Hematopoietic multipotent progenitor cell treated with erythropoietin and hydrocortisone succinate and interleukin-3 and kit ligand, for 8 days (in vitro differentiated cells): ENCODE data around the gene ZFAND6.

Experiments
- DNase-seq: peaks from one replicate; pipeline ENCODE4 v3.0.0-alpha.2; 2015

Gene ZFAND6

DNA sequence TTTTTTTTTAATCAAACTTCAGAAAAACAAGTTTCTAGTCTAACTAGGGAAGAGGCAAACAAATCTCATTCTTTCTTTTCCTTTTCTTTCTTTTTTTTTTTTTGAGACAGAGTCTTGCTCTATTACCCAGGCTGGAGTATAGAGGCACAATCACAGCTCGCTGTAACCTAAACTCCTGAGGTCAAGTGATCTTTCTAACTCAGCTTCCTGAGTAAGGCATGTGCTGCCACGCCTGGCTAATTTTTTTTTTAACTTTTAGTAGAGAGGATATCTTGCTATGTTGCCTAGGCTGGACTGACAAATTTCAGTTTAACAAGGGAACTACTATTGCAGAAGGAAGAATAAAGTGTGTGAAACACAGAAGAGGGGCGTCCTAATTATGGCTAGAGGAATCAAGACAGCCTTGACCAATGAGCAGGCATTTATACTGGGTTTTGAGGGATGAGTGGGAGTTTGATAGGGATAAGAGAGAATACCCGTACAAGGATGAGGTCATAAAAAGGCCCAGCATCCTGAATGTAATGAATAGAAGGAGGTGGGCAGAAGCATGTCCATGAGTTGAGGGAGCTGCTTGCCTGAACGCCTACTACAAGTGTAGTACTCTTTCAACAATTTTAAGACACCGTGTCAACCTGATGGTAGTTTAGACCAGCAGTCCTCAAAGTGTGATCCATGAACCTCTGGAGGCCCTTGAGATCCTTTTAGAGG, 6.7 kb upstream of the ZFAND6 start:
- DNase-seq, result no peak

DNA sequence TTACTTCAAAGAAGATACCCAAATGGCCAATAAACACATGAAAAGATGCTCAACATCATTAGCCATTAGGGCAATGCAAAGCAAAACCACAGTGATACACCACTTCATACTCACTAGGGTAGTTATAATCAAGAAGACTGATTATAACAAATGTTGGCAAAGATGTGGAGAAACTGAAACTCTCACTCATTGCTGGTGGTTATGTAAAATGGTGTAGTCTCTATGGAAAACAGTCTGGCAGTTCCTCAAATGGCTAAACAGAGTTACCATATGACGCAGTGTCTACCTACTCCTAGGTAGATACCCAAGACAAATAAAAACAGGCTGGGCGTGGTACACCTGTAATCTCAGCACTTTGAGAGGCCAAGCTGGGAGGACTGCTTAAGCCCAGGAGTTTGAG, 3.5 kb upstream of the ZFAND6 start:
- no peak for DNase-seq

DNA sequence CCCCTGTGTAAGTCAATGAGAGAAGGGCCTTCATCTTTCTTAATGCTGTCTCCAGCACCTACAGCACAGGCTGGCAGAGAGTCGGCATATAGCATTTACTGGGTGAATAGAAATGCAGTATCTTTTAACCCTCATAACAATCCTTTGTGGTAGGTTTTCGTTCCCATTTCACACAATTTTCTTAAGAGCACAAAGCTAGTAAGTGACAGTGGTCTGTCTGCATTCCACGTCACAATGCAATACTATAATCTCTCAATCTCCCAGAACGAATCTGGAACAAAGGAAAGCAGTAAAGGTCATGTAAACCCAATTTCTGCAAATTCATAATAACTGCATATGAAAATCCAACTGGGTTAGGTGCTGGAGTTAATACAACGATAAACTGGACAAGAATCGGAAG, 1.4 kb upstream of the ZFAND6 start:
- DNase-seq, result no peak

DNA sequence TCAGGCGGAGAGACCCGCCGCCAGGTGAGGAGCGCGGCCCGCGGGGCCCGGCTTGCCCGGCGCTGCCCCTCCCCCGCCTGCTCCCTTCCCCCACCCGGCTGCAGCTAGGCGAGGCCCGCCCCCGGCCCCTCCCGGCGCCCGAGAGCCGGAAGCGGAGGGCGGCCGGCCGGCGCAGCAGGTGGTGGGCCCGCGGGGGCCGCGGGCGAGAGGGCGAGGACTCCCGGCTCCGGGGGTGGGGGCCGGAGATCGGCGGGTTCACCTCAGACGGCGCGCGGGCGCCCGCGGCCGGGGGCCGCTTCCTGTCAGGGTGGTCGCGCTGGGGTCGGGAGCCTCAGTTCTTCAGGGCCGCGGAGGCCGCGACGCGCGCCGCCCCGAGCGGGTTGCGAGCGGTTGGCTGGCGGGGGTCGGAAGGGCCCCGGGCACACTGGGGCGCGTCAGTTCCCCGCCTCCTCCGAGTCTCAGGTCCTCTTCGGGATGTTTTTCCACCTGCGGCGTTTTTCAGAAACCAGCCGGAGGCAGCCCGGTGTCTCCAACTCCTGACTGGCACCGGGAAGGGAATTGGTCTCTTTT, 395 bp downstream of the ZFAND6 start:
- DNase-seq, result peak; percentile 36

DNA sequence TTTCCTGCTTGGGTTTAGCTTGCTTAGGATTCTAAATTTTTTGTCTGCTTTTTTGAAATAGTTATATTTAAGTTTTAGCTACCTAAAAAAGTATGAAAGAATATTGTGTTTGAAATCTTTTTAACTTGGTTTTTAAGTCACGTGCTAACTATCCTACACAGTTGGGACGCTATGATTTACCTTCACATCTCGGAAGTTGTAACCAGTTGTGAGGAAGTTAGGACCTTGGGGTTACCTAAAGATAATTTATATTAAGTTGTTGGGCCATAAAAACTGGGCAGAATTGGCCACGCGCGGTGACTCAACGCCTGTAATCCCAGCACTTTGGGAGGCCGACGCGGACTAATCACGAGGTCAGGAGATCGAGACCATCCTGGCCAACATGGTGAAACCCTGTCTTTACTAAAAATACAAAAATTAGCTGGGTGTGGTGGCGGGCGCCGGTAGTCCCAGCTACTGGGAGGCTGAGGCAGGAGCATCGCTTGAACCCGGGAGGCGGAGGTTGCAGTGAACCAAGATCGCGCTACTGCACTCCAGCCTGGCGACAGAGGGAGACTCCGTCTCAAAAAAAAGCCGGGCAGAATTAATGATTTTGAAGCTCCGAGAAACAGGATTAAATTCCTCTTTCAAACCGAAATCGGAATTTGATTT, 1.0 kb downstream of the ZFAND6 start:
- peak; percentile 54 for DNase-seq

DNA sequence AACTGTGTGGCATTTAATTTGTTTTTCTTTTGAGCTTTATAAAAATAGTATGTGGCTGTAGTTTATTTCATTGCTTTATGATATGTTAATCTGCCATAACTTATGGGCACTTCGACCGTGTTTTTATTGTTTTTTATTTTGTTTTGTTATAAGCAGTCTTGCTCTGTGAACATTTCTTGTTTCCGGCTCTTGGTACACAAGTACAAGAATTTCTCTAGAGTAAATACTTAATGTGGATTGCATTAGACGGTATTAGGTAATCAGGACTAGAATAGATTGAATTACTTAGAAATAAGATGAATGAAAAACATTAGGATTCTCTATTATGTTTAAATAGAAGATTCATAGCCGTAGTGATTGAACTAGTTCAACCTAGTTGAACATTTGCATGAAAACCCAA, 2.1 kb downstream of the ZFAND6 start:
- DNase-seq, result no peak

DNA sequence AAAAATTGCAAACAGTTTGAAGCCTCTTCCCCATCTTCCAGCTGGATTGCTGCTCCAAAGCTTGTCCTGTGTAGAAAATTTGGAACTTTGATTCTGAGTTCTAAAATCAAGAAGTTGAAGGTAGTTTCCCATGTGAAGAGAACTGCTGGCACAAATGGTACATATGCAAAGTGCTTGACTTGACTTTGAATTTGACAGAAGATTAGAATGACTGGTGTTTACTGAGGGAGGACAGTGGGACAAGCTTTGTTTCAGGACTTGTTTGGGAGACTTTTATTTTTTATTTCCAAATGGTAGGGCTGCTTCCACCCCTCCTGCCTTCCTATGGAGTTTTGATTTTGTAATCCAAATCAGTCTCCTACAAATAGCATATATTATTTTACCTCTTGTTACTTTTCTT, 7.4 kb downstream of the ZFAND6 start:
- no peak for DNase-seq

DNA sequence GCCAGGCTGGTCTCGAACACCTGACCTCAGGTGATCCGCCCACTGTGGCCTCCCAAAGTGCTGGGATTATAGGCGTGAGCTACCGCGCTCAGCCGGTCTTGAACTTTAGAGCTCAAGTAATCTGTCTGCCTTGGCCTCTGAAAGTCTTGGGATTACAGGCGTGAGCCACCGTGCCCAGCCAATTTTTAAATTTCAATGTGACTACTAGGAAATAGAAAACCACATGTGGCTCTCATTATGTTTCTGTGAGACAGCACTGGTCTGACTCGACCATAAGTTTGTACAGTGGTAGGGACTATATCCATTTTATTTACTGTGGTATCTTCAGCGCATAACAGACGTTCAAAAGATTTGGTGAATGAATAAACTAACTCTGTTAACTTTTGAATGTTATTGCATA, 9.1 kb downstream of the ZFAND6 start:
- DNase-seq, result no peak

DNA sequence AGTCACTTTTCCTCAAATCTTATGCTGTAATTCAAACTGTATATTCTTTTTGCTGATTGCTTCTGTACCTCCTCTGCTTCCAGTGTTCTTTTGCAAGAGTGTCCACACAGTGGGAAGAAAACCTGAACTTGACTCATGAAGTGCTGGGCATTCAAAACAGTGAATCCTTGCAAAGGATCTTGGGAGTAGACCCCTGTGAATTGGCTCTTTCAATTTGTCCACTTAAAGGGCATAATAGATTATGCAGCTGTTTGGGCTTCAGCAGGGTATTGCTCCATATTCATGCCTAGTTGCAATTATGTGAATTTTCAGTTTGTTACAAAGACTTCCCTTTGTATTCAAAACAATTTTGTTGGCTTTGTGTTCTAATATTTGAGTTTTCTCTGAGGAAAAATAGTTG, 11.4 kb downstream of the ZFAND6 start:
- no peak for DNase-seq

DNA sequence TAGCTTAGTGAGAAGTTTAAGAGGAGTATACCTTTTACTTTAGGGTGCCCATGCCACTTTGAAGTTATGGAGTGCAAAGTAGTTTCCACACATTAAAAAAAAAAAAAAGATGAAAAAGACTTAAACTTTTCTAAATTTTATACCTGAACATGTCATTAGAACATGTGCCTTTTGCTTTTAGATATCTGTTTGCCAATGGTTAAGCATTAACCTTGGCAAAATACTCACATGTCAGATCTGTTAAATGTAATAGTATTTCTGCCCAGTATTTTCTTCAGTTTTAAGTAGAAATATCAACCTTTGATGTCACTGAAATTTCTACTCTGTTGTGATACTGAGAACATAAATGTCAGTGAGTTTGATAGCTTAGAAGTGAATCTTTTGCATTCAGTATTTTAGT, 12.2 kb downstream of the ZFAND6 start:
- DNase-seq, result no peak

DNA sequence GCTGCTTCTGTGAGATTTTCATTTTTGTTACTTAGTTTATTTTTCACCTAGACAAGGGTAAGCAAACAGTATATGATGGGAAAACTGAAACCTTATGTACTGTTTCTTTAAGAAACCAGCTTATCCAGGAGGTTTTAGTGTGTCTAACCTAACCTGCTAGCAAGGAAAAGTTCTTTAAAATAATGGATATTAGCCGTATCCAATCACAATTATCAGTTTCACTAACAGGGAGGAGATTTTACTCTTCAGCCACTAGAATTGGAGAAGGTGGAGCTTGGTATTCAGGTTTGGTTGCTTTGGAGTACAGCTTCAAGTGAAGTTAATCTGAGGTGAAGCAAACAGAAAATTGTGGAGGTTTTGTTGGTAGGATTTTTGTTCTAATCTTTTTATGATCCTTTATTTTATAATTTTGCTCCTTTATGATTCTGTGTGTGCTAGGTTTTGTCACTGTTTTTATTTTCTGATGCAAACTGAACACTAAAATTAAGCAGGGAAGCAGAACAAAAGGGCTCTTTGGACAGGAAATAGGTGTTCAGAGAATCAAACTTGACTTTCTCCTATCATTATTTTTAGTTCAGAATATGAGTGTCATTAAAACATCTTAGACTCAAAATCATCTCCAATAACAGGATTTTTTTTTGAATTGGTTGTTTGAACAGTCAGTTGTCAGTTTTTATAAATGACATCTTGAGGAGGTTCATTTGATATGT, 13.0 kb downstream of the ZFAND6 start:
- DNase-seq, result peak; percentile 95

DNA sequence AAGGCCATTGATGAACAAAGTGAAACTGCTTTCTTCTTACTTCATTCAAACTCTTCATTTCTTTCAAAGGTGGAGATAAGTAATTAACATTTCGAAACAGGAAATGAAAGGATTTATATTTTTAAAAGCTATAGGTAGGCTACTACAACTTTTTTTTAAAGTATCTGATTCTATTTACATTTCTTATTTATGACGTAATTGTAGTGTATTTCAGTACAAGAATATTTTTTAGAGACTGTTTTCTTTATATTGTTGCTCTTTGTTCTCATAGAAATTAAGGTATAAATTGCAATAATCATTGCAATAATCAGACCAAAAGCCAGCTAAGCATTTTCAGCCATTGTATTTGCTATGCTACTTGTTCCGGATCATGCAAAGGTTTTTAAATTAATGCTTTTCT, 13.7 kb downstream of the ZFAND6 start:
- DNase-seq, result no peak

DNA sequence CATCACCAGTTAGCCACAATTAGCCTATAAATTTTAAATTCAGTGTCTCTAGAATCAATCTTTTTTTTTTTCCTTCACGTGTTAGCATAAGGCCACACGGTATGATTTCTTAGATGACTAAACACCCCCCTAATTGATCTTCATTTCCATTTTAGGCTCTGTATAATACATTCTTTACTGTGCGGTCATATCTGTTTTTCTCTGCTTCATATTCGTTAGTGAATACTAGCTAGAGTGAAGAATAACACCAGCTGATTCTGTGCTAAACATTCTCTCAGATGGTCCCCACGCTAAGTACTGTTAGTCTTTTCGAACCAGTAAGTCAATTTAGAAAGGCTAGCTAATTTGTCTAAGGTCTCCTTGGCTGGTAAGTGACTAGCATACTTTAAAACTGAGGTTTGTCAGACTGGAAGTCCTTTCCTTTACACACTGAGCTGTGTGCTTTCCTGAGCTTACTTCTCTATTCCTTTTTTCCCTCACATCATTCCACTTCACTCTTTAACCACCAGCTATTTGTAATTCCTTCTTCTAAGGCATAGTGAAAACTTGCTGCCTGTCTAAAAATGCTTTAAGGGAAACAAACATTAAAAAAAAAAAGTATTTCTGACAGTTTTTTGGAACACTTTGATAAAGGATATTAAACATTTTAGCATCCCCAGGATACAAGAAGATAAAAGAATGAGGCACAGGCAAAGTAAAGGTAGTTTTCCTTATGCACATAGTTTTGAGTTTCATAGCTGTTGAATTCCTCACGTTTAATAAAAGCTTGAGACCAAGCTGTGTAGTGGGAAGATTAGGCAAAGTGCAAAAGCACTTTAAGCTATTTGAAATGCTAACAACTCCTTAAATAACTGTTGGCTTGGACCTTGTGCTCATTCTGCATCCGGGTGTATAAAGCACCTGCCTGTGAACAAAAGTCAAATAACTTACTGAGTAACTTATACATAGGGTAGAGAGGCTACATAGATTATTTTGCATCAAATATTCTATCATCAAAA, 17.1 kb downstream of the ZFAND6 start:
- no peak for DNase-seq

DNA sequence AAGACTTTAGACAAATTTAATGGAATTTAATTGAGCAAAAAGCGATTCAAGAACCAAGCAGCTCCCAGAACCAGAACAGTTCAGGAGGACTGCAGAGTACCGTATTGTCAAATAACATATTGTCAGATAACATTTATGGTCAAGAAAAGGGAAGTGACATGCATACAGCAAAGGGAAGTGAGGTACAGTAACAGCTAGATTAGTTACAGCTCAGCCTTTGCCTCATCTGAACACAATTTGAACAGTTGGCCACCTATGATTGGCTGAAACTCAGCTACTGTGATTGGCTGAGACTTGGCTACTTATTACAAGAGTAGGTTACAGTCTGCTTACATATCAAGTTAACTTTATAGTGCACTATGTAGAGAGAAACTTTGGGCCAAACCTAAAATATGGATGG, 21.9 kb downstream of the ZFAND6 start:
- peak; percentile 40 for DNase-seq

DNA sequence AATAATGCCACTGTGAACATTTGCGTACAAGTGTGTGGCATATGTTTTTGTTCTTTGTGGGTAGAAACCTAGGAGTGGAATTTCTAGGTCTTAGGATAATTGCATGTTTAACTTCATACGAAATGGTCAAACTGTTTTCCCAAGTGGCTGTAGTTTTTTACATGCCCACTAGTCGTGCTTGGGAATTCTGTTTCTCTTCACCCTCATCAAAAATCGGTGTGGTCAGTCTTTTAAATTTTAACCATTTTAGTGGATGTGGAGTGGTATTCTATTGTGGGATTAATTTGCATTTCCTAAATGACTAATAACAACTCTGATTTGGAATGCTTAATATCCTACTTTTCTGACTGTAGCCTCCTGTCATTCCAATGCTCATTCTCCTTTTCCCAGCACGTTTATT, 27.6 kb downstream of the ZFAND6 start:
- no peak for DNase-seq

DNA sequence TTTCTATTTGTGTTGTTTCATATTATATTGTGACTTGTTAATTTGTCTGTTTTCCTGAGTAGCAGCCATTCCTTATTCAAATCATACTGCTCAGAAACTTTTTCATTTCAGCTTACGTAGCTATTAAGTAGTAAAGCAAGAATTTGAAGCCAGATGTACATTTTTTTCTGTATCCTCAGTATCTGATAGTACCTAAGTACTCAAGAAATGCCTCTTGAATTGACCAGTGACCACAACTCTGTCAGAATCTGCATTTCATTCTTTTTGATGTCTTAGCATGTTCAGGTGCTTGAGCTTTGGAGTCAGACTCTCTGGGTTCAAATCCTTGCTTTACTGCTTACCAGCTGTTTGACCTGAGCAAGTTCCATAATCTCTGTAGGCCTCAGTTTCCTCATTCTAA, 30.6 kb downstream of the ZFAND6 start:
- DNase-seq, result no peak

DNA sequence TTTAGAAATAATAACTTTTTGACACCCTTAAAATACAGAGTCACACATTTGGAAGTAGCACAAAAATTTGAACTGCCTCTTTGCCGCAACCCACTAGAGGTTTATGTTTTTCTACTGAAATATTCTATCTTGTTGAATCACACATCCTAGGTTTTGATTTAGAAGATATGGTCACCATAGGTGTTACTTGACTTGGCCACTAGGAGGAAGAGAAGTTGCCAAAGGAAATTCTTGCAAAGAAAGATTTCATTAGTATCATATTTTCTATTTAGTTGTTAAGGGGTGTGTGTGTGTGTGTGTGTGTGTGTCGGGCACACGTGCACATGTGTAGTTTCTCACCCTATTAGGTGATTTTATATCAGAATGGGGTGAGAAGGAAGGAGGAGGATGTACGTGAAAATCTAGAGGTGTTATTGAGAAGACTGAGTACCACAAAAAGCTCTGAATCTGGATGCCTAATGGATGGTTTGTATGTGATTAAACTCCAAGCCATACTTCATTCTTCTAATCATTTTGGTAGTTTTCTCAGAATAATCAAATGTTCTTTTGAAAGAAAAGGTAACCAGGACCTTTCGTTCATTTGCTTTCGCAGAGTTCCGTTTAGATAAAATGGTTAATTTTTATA, 31.5 kb downstream of the ZFAND6 start:
- DNase-seq, result no peak

DNA sequence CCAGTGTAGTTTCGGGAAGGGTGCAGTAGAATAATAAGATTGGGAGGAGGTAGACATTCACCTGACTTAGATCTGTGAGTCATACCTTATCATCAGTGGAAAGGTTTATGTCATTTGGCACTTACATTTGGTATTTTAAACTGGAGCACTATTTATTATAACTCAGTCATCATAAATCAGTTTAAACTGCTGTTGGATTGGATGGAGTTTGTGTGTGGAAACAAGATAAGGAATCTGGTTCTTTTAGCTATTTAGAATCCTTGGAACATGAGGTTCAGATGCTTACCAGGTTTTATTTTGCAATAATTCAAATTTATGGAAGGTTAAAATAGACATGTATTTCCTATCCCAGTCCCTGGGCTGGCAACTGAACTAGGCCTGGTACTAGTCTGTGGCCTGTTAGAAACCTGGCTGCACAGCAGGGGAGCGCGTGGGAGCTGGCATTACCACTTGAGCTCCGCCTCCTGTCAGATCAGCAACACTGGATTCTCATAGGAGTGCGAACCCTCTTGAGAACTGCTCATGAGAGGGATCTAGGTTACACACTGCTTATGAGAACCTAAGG, 34.5 kb downstream of the ZFAND6 start:
- DNase-seq, result peak; percentile 32

DNA sequence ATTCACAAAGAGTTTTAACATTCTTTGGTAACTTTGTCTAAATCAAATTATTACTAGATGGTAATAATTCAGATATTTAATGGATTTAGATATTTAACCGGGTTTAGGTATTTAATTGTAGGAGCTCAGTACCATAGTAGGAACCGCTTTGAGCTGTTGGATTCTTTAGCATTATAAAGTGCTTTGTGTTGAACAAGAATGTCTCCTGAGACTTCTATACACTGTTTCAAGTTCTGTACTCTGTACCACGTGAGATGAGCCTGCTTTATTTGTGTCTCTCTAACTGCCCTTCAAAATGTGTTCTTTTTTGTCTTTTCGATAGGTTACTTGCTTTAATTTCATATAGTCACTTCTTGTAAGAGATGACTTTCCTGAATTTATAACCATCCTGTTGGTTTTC, 36.0 kb downstream of the ZFAND6 start:
- no peak for DNase-seq

DNA sequence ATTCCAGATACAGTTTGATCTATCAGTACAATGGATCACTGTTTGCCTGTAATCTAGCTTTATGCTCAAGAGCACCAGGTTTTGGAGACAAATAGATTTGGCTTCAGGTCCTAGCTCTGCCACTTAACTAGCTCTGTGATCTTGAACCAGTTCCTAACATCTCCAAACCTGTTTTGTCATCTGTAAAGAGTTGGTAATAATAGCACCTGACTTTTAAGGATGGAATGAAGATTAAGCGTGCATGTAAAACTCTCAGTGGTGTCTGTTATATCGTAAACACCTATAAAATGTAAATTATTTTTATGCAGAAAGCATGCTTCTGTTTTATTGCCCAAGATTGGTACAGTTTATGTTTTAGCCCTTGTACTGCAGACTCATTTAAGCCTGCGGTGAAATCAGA, 36.5 kb downstream of the ZFAND6 start:
- DNase-seq, result no peak

DNA sequence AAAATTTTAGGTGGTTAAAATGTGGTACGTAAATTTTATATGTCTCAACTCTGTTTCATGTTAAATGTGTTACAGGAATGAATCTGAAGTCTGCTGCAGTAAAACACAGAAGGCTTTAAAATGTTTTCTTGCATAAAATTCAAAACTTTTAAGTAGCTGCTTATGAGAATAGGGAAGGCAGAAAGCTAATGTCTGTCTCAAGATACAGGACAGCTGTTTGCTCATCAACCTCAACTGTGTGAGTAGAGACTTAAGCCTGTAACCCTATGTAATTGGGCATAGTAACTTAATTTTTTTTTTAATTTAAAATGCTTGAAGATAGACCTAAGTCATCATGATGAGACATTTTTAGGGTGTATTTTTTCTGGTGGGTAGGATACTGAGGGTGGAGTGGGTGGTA, 38.9 kb downstream of the ZFAND6 start:
- no peak for DNase-seq

DNA sequence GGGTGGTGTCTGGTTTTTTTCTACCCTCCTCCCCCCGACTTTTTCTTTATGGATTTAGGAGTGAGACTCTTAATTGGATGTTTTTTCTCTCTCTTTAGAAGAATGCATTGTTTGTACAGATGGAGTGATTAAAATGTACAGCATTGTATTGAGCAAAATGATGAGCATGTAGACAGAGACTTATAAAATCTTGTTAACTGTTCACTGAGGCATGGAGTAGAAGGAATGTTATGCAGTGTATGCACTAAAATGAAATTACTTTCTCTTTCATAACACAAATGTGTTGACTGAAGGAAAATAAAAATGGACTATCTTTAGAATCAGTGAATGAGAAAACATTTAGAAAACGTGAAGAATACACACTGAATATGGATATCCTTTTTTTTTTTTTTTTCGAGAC, 39.8 kb downstream of the ZFAND6 start:
- no peak for DNase-seq
